Prostate gland (tissue), 2 donors: ENCODE results near the gene CACNG5.

Experiments
- CTCF ChIP-seq, 4 experiments: fragments of 200-600 bp in 2 of 4; fragments of 450-650 bp in 2 of 4; sonication (generic) in 2 of 4; IDR thresholded peaks; 1 replicate in 3 of 4; 2 replicates in 1 of 4; pipeline ENCODE4 v1.5.1; 2016 to 2019; ENCODE audit warnings: antibody characterized with exemption in 4 of 4, mild to moderate bottlenecking in 2 of 4, moderate library complexity in 2 of 4
- POLR2A ChIP-seq: fragments of 450-650 bp; IDR thresholded peaks from one replicate; pipeline ENCODE4 v1.6.1; 2016; ENCODE audit warnings: antibody characterized with exemption, mild to moderate bottlenecking

- no peak for TF ChIP-seq POLR2A
- no peak for TF ChIP-seq CTCF (IDR thresholded peaks at IDR 0.05)
These were observed 75.9 kb downstream of the CACNG5 start for GRCh38 chr17:66910651-66911285.
